WTC11 (cell line): Measurements from ENCODE around the gene ECI1.

Experiments used
- CBFB ChIP-seq: sonication (generic); formaldehyde crosslinking; IDR thresholded peaks from 2 replicates; pipeline ENCODE4 v1.8.1; 2022; ENCODE audit warnings: mild to moderate bottlenecking, low read depth, missing genetic modification reagents
- ETV6 ChIP-seq: sonication (generic); formaldehyde crosslinking; IDR thresholded peaks from 2 replicates; pipeline ENCODE4 v1.8.1; 2022; ENCODE audit warnings: mild to moderate bottlenecking, missing genetic modification reagents
- FOXK1 ChIP-seq: sonication (generic); formaldehyde crosslinking; IDR thresholded peaks from 2 replicates; pipeline ENCODE4 v1.8.0; 2022; ENCODE audit warnings: mild to moderate bottlenecking, moderate library complexity, missing genetic modification reagents
- NR1H2 ChIP-seq: sonication (generic); formaldehyde crosslinking; IDR thresholded peaks from 2 replicates; pipeline ENCODE4 v1.9.0; 2021; ENCODE audit warnings: mild to moderate bottlenecking, moderate library complexity, missing genetic modification reagents
- SMAD3 ChIP-seq: sonication (generic); formaldehyde crosslinking; IDR thresholded peaks from 2 replicates; pipeline ENCODE4 v1.8.0; 2022; ENCODE audit warnings: missing genetic modification reagents, mild to moderate bottlenecking, borderline replicate concordance
- ZNF671 ChIP-seq: fragments of 250-450 bp; sonication (Bioruptor Pico); IDR thresholded peaks from 2 replicates; pipeline ENCODE4 v1.8.0; 2021; ENCODE audit warnings: mild to moderate bottlenecking
- TF ChIP-seq, protein P1 (sequence below): fragments of 200-600 bp; IDR thresholded peaks from 2 replicates; pipeline ENCODE4 v1.8.0; 2022; ENCODE audit warnings: antibody characterized with exemption
- TF ChIP-seq, protein P2 (sequence below): sonication (generic); formaldehyde crosslinking; IDR thresholded peaks from 2 replicates; pipeline ENCODE4 v1.8.1; 2023; ENCODE audit warnings: mild to moderate bottlenecking, moderate library complexity, missing genetic modification reagents
- TF ChIP-seq, protein P3 (sequence below): sonication (generic); formaldehyde crosslinking; IDR thresholded peaks from 2 replicates; pipeline ENCODE4 v1.8.0; 2022; ENCODE audit warnings: mild to moderate bottlenecking, missing genetic modification reagents
- TF ChIP-seq, protein P4 (sequence below): sonication (generic); formaldehyde crosslinking; IDR thresholded peaks from 2 replicates; pipeline ENCODE4 v1.8.1; 2023; ENCODE audit warnings: mild to moderate bottlenecking, missing genetic modification reagents, moderate library complexity
- TF ChIP-seq, protein P5 (sequence below): fragments of 250-450 bp; sonication (Bioruptor Pico); IDR thresholded peaks from 2 replicates; pipeline ENCODE4 v1.8.0; 2021; ENCODE audit warnings: mild to moderate bottlenecking
- TF ChIP-seq, protein P6 (sequence below): sonication (generic); formaldehyde crosslinking; IDR thresholded peaks from 2 replicates; pipeline ENCODE4 v1.8.0; 2023; ENCODE audit warnings: missing genetic modification reagents

DNA sequence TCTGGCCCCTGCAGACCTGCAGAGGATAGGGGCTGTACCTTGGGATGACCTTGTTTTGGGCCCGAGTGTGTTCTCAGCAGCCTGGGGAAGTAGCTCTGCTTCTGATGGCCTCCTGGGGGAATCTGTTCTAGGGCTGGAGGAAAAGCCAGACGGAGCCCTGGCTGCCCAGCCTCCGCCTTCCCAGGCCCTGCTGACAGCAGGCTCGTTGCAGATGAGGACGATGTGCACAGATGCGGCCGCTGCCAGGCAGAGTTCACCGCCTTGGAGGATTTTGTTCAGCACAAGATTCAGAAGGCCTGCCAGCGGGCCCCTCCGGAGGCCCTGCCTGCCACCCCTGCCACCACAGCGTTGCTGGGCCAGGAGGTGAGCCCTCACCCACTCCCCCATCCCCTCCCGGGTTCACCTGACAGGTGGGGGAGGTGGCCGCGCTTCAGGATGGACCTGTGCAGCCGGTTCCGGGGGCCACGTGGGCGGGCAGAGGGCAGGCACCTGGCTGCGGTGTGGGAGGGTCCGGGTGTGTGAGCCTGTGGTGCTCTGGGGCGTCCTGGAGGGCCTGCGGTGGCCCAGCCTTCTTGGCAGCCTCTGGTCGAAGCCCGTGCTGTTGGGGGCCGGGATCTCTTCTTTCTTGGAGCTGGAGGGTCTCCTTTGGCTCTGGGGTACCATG, 23.1 kb downstream of the ECI1 start:
- TF ChIP-seq, protein P1, sequence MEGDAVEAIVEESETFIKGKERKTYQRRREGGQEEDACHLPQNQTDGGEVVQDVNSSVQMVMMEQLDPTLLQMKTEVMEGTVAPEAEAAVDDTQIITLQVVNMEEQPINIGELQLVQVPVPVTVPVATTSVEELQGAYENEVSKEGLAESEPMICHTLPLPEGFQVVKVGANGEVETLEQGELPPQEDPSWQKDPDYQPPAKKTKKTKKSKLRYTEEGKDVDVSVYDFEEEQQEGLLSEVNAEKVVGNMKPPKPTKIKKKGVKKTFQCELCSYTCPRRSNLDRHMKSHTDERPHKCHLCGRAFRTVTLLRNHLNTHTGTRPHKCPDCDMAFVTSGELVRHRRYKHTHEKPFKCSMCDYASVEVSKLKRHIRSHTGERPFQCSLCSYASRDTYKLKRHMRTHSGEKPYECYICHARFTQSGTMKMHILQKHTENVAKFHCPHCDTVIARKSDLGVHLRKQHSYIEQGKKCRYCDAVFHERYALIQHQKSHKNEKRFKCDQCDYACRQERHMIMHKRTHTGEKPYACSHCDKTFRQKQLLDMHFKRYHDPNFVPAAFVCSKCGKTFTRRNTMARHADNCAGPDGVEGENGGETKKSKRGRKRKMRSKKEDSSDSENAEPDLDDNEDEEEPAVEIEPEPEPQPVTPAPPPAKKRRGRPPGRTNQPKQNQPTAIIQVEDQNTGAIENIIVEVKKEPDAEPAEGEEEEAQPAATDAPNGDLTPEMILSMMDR: no peak
- TF ChIP-seq FOXK1 (CRISPR knock-in tag): no peak
- TF ChIP-seq, protein P2, sequence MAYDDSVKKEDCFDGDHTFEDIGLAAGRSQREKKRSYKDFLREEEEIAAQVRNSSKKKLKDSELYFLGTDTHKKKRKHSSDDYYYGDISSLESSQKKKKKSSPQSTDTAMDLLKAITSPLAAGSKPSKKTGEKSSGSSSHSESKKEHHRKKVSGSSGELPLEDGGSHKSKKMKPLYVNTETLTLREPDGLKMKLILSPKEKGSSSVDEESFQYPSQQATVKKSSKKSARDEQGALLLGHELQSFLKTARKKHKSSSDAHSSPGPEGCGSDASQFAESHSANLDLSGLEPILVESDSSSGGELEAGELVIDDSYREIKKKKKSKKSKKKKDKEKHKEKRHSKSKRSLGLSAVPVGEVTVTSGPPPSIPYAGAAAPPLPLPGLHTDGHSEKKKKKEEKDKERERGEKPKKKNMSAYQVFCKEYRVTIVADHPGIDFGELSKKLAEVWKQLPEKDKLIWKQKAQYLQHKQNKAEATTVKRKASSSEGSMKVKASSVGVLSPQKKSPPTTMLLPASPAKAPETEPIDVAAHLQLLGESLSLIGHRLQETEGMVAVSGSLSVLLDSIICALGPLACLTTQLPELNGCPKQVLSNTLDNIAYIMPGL: no peak
- TF ChIP-seq, protein P3, sequence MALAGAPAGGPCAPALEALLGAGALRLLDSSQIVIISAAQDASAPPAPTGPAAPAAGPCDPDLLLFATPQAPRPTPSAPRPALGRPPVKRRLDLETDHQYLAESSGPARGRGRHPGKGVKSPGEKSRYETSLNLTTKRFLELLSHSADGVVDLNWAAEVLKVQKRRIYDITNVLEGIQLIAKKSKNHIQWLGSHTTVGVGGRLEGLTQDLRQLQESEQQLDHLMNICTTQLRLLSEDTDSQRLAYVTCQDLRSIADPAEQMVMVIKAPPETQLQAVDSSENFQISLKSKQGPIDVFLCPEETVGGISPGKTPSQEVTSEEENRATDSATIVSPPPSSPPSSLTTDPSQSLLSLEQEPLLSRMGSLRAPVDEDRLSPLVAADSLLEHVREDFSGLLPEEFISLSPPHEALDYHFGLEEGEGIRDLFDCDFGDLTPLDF (CRISPR knock-in tag): no peak
- TF ChIP-seq, protein P4, sequence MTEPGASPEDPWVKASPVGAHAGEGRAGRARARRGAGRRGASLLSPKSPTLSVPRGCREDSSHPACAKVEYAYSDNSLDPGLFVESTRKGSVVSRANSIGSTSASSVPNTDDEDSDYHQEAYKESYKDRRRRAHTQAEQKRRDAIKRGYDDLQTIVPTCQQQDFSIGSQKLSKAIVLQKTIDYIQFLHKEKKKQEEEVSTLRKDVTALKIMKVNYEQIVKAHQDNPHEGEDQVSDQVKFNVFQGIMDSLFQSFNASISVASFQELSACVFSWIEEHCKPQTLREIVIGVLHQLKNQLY (CRISPR knock-in tag): no peak
- no peak for TF ChIP-seq ZNF671 (CRISPR knock-in tag)
- no peak for TF ChIP-seq ETV6 (CRISPR knock-in tag)
- TF ChIP-seq, protein P5, sequence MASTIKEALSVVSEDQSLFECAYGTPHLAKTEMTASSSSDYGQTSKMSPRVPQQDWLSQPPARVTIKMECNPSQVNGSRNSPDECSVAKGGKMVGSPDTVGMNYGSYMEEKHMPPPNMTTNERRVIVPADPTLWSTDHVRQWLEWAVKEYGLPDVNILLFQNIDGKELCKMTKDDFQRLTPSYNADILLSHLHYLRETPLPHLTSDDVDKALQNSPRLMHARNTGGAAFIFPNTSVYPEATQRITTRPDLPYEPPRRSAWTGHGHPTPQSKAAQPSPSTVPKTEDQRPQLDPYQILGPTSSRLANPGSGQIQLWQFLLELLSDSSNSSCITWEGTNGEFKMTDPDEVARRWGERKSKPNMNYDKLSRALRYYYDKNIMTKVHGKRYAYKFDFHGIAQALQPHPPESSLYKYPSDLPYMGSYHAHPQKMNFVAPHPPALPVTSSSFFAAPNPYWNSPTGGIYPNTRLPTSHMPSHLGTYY: no peak
- no peak for TF ChIP-seq SMAD3 (CRISPR knock-in tag)
- TF ChIP-seq, protein P6, sequence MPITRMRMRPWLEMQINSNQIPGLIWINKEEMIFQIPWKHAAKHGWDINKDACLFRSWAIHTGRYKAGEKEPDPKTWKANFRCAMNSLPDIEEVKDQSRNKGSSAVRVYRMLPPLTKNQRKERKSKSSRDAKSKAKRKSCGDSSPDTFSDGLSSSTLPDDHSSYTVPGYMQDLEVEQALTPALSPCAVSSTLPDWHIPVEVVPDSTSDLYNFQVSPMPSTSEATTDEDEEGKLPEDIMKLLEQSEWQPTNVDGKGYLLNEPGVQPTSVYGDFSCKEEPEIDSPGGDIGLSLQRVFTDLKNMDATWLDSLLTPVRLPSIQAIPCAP (CRISPR knock-in tag): no peak
- TF ChIP-seq NR1H2 (CRISPR knock-in tag): no peak
- TF ChIP-seq CBFB (CRISPR knock-in tag): no peak
